ENCODE data around the gene GNAT2.

Gene GNAT2

GRCh38 chr1:109641861-109642260 is 22.4 kb upstream of the GNAT2 start:
- DNase-seq = no peak

- no peak for DNase-seq
Observed at GRCh38 chr1:109641078-109641740, 21.8 kb upstream of the GNAT2 start.

GRCh38 chr1:109640285-109640865 is 21.0 kb upstream of the GNAT2 start:
- no peak for DNase-seq

- no peak for DNase-seq
Observed at GRCh38 chr1:109639841-109640184, 20.4 kb upstream of the GNAT2 start.

- DNase-seq = no peak
Observed at GRCh38 chr1:109639063-109639840, 19.8 kb upstream of the GNAT2 start.

- no peak for DNase-seq
Observed at GRCh38 chr1:109637446-109637845, 18.0 kb upstream of the GNAT2 start.

GRCh38 chr1:109636201-109636952 is 17.0 kb upstream of the GNAT2 start:
- no peak for DNase-seq

- no peak for DNase-seq
Observed at GRCh38 chr1:109635862-109636200, 16.4 kb upstream of the GNAT2 start.

GRCh38 chr1:109634771-109635750 is 15.6 kb upstream of the GNAT2 start:
- DNase-seq = no peak

GRCh38 chr1:109634292-109634691 is 14.9 kb upstream of the GNAT2 start:
- no peak for DNase-seq

- peak; percentile 88 for DNase-seq
Observed at GRCh38 chr1:109632671-109633346, 13.4 kb upstream of the GNAT2 start.

GRCh38 chr1:109631513-109632505 is 12.4 kb upstream of the GNAT2 start:
- no peak for DNase-seq

GRCh38 chr1:109630898-109631512 is 11.6 kb upstream of the GNAT2 start:
- DNase-seq = no peak

- no peak for DNase-seq
Observed at GRCh38 chr1:109630081-109630897, 10.9 kb upstream of the GNAT2 start.

GRCh38 chr1:109629372-109630030 is 10.1 kb upstream of the GNAT2 start:
- DNase-seq = no peak

GRCh38 chr1:109628540-109629321 is 9.3 kb upstream of the GNAT2 start:
- no peak for DNase-seq

- no peak for DNase-seq
Observed at GRCh38 chr1:109627692-109628399, 8.4 kb upstream of the GNAT2 start.

All from DMS79 (cell line).